HCT116 (cell line): ENCODE measurements around the gene BTBD6.

ENCODE experiments used
- CTCF ChIP-seq, 3 experiments: fragments of 200-600 bp in 1 of 3; sonication (generic) in 1 of 3; IDR thresholded peaks in 2 of 3; conservative IDR thresholded peaks in 1 of 3; 2 replicates each; pipeline ENCODE4 v1.5.1; 2012 to 2017; ENCODE audit warnings: low read depth in 2 of 3, low read length in 2 of 3, antibody characterized with exemption in 1 of 3, borderline replicate concordance in 1 of 3, control low read depth in 1 of 3, mild to moderate bottlenecking in 1 of 3, mixed read lengths in 1 of 3, mixed run types in 1 of 3, moderate library complexity in 1 of 3; ENCODE audit not compliant: insufficient read depth in 1 of 3
- EGR1 ChIP-seq: IDR thresholded peaks from 2 replicates; pipeline ENCODE4 v1.6.1; 2012; ENCODE audit warnings: low read depth
- EZH2 ChIP-seq: fragments of 200-600 bp; sonication (generic); IDR thresholded peaks from 2 replicates; pipeline ENCODE4 v1.6.1; 2017; ENCODE audit warnings: antibody characterized with exemption, mixed run types
- POLR2A ChIP-seq: IDR thresholded peaks from 2 replicates; pipeline ENCODE4 v1.7.0; 2011; ENCODE audit warnings: borderline replicate concordance; ENCODE audit not compliant: insufficient read depth, insufficient read length; ENCODE audit errors: extremely low read depth
- POLR2AphosphoS5 ChIP-seq: IDR thresholded peaks from 2 replicates; pipeline ENCODE4 v1.6.1; 2011; ENCODE audit warnings: mild to moderate bottlenecking, low read depth, low read length, moderate library complexity
- SIN3A ChIP-seq: IDR thresholded peaks from 2 replicates; pipeline ENCODE4 v1.6.1; 2012; ENCODE audit warnings: low read depth
- SRF ChIP-seq: IDR thresholded peaks from 2 replicates; pipeline ENCODE4 v1.6.1; 2012; ENCODE audit warnings: low read depth
- YY1 ChIP-seq: IDR thresholded peaks from 2 replicates; pipeline ENCODE4 v1.6.1; 2011; ENCODE audit warnings: low read length, low read depth, moderate library complexity, mild to moderate bottlenecking; ENCODE audit not compliant: insufficient replicate concordance; ENCODE audit errors: extremely low read depth
- ZNF274 ChIP-seq: fragments of 200-500 bp; sonication (Bioruptor generic); IDR thresholded peaks from 2 replicates; pipeline ENCODE4 v1.6.1; 2014; ENCODE audit warnings: mild to moderate bottlenecking, low read depth, low read length, inconsistent platforms
- TF ChIP-seq, protein P1 (sequence below): IDR thresholded peaks from 2 replicates; pipeline ENCODE4 v1.6.1; 2012; ENCODE audit warnings: low read depth

- no peak for TF ChIP-seq CTCF (IDR thresholded peaks at IDR 0.05 in 2 of 3, conservative IDR thresholded peaks at IDR 0.05 in 1 of 3; ENCODE audit: borderline replicate concordance in 1 of 3, insufficient read depth in 1 of 3, low read depth in 2 of 3, low read length in 2 of 3)
- TF ChIP-seq EGR1 = no peak
- TF ChIP-seq, protein P1, sequence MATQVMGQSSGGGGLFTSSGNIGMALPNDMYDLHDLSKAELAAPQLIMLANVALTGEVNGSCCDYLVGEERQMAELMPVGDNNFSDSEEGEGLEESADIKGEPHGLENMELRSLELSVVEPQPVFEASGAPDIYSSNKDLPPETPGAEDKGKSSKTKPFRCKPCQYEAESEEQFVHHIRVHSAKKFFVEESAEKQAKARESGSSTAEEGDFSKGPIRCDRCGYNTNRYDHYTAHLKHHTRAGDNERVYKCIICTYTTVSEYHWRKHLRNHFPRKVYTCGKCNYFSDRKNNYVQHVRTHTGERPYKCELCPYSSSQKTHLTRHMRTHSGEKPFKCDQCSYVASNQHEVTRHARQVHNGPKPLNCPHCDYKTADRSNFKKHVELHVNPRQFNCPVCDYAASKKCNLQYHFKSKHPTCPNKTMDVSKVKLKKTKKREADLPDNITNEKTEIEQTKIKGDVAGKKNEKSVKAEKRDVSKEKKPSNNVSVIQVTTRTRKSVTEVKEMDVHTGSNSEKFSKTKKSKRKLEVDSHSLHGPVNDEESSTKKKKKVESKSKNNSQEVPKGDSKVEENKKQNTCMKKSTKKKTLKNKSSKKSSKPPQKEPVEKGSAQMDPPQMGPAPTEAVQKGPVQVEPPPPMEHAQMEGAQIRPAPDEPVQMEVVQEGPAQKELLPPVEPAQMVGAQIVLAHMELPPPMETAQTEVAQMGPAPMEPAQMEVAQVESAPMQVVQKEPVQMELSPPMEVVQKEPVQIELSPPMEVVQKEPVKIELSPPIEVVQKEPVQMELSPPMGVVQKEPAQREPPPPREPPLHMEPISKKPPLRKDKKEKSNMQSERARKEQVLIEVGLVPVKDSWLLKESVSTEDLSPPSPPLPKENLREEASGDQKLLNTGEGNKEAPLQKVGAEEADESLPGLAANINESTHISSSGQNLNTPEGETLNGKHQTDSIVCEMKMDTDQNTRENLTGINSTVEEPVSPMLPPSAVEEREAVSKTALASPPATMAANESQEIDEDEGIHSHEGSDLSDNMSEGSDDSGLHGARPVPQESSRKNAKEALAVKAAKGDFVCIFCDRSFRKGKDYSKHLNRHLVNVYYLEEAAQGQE = no peak
- TF ChIP-seq POLR2AphosphoS5 = no peak
- no peak for TF ChIP-seq ZNF274
- TF ChIP-seq POLR2A = no peak
- TF ChIP-seq SIN3A = no peak
- no peak for TF ChIP-seq EZH2
- TF ChIP-seq YY1 = no peak
- no peak for TF ChIP-seq SRF
Measured at GRCh38 chr14:105207996-105208737, 40.2 kb upstream of the BTBD6 start.
